ENCODE results near the gene DISP1. TPM values are rescaled to one million over a fixed set of nuclear protein-coding genes. Genes with fewer than 3 reads are reported as not detected.

The DISP1 gene
- total RNA-seq, 1 experiment from 2014 or later = 5.2 TPM

DNA sequence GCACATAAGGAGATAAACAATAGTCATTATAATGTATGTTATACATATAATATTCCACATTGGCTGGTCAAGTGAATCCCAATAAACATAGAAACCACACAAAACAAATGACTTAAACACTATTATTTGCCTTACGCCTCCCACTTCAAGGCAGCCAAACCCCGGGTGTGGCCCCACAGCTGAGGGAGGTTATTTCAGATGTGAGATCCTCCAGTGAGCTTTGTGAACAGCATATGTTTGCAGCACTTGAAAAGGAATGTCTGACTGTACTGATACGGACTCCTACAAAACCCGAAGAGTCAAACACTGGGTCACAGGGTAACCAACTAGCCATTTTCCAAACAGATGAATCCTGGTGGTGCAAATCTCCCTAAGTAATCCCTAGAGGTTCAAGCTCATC, 27.1 kb upstream of the DISP1 start:
- Histone ChIP-seq H3K4me3 (no peak overlapping the region), H3K9me3 (replicated peaks) (no peaks in the 10 kb centered on the region), H3K27me3 (replicated peaks) (no peaks in the 10 kb centered on the region), H3K36me3 (no peaks in the 10 kb centered on the region), H3K27ac (no peak overlapping the region), H3K4me1 (replicated peaks) (peaks cover 26% of the 10 kb centered on the region)
- no peak for DNase-seq (ENCODE audit: low read depth in 1 of 2, low spot score in 2 of 2)

GRCh38 chr1:222788402-222789156, 26.3 kb upstream of the DISP1 start:
- no peak overlapping the region for H3K27ac ChIP-seq
- no peaks in the 10 kb centered on the region for H3K9me3 ChIP-seq (replicated peaks)
- no peak for DNase-seq (ENCODE audit: low read depth in 1 of 2, low spot score in 2 of 2)
- no peaks in the 10 kb centered on the region for H3K36me3 ChIP-seq
- peaks cover 26% of the 10 kb centered on the region for H3K4me1 ChIP-seq (replicated peaks)
- H3K27me3 ChIP-seq (replicated peaks) = no peaks in the 10 kb centered on the region
- H3K4me3 ChIP-seq = no peak overlapping the region

GRCh38 chr1:222790115-222790514, 24.7 kb upstream of the DISP1 start:
- Histone ChIP-seq H3K36me3 (no peaks in the 10 kb centered on the region), H3K4me1 (replicated peaks) (peaks cover 22% of the 10 kb centered on the region), H3K27ac (no peak overlapping the region), H3K4me3 (no peak overlapping the region), H3K9me3 (replicated peaks) (no peaks in the 10 kb centered on the region), H3K27me3 (replicated peaks) (no peaks in the 10 kb centered on the region)
- DNase-seq (ENCODE audit: low read depth in 1 of 2, low spot score in 2 of 2) = no peak

DNA sequence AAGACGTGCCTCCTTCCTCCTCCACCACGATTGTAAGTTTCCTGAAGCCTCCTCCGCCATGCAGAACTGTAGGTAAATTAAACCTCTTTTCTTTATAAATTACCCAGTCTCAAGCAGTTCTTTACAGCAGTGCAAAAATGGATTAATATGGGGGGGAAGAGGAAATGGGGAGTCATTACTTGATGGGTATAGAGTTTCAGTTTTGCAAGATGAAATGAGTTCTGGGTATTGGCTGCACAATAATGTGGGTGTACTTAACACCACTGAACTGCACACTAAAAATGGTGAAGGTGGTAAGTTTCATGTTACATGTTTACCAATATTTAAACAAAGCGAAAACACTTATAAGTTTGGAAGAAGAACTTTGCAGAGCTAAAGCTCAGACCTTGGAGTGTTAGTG, 24.3 kb upstream of the DISP1 start:
- Histone ChIP-seq H3K36me3 (no peaks in the 10 kb centered on the region), H3K27ac (no peak overlapping the region), H3K27me3 (replicated peaks) (no peaks in the 10 kb centered on the region), H3K4me1 (replicated peaks) (peaks cover 18% of the 10 kb centered on the region), H3K4me3 (no peak overlapping the region), H3K9me3 (replicated peaks) (no peaks in the 10 kb centered on the region)
- DNase-seq (ENCODE audit: low read depth in 1 of 2, low spot score in 2 of 2) = no peak

DNA sequence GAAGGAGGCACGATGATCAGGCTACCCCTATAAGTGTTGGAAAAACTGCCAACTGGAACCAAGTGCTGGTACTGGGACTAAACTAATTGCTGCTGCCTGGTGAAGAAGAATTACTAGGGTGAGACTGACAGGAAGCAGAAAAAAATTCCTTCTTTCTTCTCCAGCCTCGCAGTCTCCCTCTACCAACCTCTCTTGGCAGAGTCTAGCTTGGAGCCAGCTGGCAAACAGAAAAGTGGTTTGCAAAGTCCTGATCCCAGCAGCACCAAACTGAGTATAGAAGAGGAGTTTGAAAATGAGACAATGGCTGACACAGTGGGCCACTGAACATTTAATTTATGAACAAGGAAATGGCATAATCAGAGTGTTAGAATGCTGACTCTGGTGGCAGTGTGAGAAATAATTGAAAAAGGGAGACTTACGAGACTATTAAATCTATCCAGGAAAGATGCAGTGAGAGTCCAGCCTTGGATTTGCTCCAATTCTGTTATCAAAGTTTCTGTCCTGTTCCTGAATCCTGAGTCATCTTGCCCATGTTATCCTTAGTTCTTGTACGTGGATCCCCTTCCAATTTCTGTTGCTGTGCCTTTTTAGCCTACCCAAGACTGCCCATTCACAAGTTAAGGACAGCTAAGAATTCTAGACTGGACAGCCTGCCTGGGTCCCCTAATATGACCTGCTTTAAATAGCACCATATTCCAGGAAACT, 23.7 kb upstream of the DISP1 start:
- no peak overlapping the region for H3K27ac ChIP-seq
- H3K9me3 ChIP-seq (replicated peaks) = no peaks in the 10 kb centered on the region
- peaks cover 13% of the 10 kb centered on the region for H3K4me1 ChIP-seq (replicated peaks)
- no peak for DNase-seq (ENCODE audit: low read depth in 1 of 2, low spot score in 2 of 2)
- H3K27me3 ChIP-seq (replicated peaks) = no peaks in the 10 kb centered on the region
- H3K4me3 ChIP-seq = no peak overlapping the region
- no peaks in the 10 kb centered on the region for H3K36me3 ChIP-seq

DNA sequence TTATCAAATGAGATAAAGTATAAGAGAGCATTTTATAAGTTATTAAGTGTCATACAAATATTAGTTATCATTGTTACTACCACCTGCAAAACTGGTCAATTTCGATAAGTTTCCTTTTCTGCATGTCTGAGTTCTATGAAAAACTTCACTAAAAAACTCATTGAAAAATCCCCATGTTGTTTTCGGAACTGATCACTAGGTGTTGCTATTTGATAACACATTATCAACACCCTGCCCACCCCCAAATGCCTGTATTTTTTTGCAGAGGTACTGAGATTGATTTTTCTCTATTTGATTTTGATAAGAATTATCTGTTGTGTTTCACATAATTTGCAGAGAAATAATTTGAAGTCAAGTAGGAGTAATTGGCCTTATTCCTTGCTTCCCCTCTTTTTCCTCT, 22.1 kb upstream of the DISP1 start:
- H3K9me3 ChIP-seq (replicated peaks) = no peaks in the 10 kb centered on the region
- H3K27me3 ChIP-seq (replicated peaks) = no peaks in the 10 kb centered on the region
- H3K36me3 ChIP-seq = no peaks in the 10 kb centered on the region
- peaks cover 6% of the 10 kb centered on the region for H3K4me1 ChIP-seq (replicated peaks)
- no peak for DNase-seq (ENCODE audit: low read depth in 1 of 2, low spot score in 2 of 2)
- no peak overlapping the region for H3K27ac ChIP-seq
- no peak overlapping the region for H3K4me3 ChIP-seq

GRCh38 chr1:222794656-222795474, 20.0 kb upstream of the DISP1 start:
- H3K27ac ChIP-seq = no peak overlapping the region

DNA sequence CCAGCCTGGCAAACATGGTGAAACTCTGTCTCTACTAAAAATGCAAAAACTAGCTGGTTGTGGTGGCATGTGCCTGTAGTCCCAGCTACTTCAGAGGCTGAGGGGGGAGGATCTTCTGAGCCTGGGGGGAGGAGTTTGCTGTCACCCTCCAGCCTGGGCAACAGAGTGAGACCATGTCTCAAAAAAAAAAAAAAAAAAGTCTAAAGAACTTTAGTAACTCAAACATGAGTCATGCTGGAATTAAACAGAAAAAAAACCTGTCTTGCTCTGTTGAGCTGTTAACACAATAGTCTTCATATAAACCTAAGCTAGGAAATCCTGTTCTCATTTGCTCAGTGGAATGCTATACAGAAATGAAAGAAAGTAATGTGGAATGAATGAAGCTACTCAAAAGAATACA, 16.7 kb upstream of the DISP1 start:
- H3K27ac ChIP-seq = no peak overlapping the region
- H3K36me3 ChIP-seq = no peaks in the 10 kb centered on the region
- peak; percentile 65 to 78 for DNase-seq (ENCODE audit: low read depth in 1 of 2, low spot score in 2 of 2)
- no peaks in the 10 kb centered on the region for H3K9me3 ChIP-seq (replicated peaks)
- H3K4me3 ChIP-seq = no peak overlapping the region
- no peaks in the 10 kb centered on the region for H3K27me3 ChIP-seq (replicated peaks)
- H3K4me1 ChIP-seq (replicated peaks) = peaks cover 13% of the 10 kb centered on the region

More at GRCh38 chr1:222794656-222795474, 20.0 kb upstream of the DISP1 start:
- DNase-seq (ENCODE audit: low read depth in 1 of 2, low spot score in 2 of 2) = no peak
- Histone ChIP-seq H3K4me3 (no peak overlapping the region), H3K27me3 (replicated peaks) (no peaks in the 10 kb centered on the region), H3K36me3 (no peaks in the 10 kb centered on the region), H3K9me3 (replicated peaks) (no peaks in the 10 kb centered on the region), H3K4me1 (replicated peaks) (peaks cover 12% of the 10 kb centered on the region)

DNA sequence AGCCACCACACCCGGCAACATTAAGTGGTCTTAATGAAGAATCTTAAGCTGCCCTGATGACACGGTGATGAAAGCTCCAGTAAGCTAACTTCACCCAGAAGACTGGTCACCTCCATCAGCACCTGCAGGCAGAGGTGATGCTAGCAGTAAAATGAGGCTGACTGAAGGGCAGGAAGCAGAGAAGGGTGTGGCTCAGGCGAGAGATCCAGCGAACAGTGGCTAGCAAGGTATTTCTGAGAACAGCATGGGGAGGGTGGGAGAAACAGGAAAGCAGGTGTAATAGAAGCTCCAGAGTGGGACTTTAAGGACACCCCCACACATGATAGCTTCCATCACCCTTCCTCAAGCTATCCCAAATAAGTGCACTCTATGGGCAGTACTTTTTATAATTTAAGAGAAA, 15.9 kb upstream of the DISP1 start:
- Histone ChIP-seq H3K4me3 (no peak overlapping the region), H3K27me3 (replicated peaks) (no peaks in the 10 kb centered on the region), H3K4me1 (replicated peaks) (peaks cover 21% of the 10 kb centered on the region), H3K27ac (no peak overlapping the region), H3K36me3 (no peaks in the 10 kb centered on the region), H3K9me3 (replicated peaks) (no peaks in the 10 kb centered on the region)
- no peak for DNase-seq (ENCODE audit: low read depth in 1 of 2, low spot score in 2 of 2)

GRCh38 chr1:222801067-222801466, 13.8 kb upstream of the DISP1 start:
- H3K27ac ChIP-seq = no peak overlapping the region
- H3K4me3 ChIP-seq = no peak overlapping the region
- no peaks in the 10 kb centered on the region for H3K9me3 ChIP-seq (replicated peaks)
- peaks cover 22% of the 10 kb centered on the region for H3K4me1 ChIP-seq (replicated peaks)
- no peaks in the 10 kb centered on the region for H3K27me3 ChIP-seq (replicated peaks)
- no peak for DNase-seq (ENCODE audit: low read depth in 1 of 2, low spot score in 2 of 2)
- H3K36me3 ChIP-seq = no peaks in the 10 kb centered on the region

DNA sequence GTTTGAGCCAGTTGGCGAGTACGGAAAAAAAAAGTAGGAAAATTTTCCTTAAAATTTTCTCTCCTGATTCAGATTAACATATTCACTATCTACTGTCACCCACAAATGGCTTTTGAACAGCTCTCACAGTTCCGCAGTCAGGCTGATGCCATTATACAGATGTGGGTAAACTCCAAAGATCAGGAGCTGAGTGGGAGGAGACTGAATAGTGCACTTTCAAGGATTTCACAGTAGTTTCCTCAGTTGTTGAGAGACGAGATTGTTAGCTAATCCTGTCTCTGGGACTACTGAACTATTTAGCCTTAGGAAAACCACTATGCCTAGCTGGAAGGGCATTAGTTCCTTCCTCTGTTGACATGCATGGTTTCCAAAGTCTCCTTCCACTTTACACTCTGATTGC, 3.2 kb upstream of the DISP1 start:
- H3K36me3 ChIP-seq = no peaks in the 10 kb centered on the region
- H3K4me3 ChIP-seq = no peak overlapping the region
- H3K4me1 ChIP-seq (replicated peaks) = peaks cover 21% of the 10 kb centered on the region
- no peak overlapping the region for H3K27ac ChIP-seq
- no peaks in the 10 kb centered on the region for H3K27me3 ChIP-seq (replicated peaks)
- DNase-seq (ENCODE audit: low read depth in 1 of 2, low spot score in 2 of 2) = no peak
- H3K9me3 ChIP-seq (replicated peaks) = no peaks in the 10 kb centered on the region

DNA sequence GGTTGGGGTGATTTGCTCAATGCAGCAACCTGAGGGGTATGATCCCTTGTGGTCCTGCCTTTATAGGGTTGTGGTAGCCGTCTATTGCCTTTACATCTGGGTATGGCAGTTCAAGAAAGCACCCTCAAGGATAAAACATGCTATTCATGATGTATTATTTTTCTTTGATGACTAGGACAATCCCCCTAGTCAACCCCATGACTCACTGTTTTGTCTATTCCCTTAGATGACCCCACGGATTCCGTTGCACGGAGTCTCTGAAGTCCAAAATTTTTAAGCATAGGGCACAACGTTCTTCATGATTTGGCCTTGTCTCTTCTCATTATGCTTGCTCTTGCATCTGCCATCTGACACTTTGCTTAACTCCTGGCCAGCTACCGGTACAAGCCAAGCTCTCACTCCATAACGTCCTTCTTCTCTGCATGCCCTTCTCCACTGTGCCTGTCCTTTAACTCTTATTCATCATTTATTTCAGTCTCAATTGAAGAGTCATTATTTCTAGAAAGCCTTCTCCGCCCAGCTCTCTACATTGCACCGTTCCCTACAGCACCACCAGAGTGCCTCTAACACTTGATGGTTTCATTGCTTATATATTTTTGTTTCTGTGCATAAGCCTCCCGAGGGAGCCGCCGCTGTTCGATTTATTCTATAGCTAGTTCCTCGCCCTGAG, 838 bp upstream of the DISP1 start:
- peak overlapping the region; percentile 37 for H3K27ac ChIP-seq
- H3K36me3 ChIP-seq = no peaks in the 10 kb centered on the region
- H3K27me3 ChIP-seq (replicated peaks) = no peaks in the 10 kb centered on the region
- peaks cover 37% of the 10 kb centered on the region for H3K4me1 ChIP-seq (replicated peaks)
- DNase-seq (ENCODE audit: low read depth in 1 of 2, low spot score in 2 of 2) = peak; percentile 52 to 61
- no peak overlapping the region; the same call in 1 of the 2 replicates for H3K4me3 ChIP-seq
- no peaks in the 10 kb centered on the region for H3K9me3 ChIP-seq (replicated peaks)

DNA sequence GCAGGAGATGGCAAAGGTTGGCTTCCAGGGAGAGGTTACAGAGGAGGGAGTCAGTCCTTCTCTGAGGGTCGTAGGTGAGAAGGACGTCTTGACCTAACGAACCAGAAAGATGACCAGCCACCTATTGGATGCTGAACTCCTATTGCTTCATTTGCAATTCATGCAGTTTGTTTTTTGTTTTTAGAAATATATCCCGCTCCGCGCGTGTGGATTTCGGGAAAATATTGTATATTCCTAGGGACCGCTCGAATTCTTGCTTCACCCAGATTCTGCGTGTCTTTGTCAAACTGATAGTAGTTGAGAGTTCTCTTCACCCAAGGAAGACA, 564 bp downstream of the DISP1 start:
- no peak for DNase-seq (ENCODE audit: low read depth in 1 of 2, low spot score in 2 of 2)
- H3K4me1 ChIP-seq (replicated peaks) = peaks cover 42% of the 10 kb centered on the region
- no peaks in the 10 kb centered on the region for H3K36me3 ChIP-seq
- H3K4me3 ChIP-seq = peak overlapping the region; percentile 65
- no peaks in the 10 kb centered on the region for H3K9me3 ChIP-seq (replicated peaks)
- H3K27ac ChIP-seq = peak overlapping the region; percentile 56
- no peaks in the 10 kb centered on the region for H3K27me3 ChIP-seq (replicated peaks)
